ENCODE measurements around the gene ENSA. TPM values are rescaled to one million over a fixed set of nuclear protein-coding genes. Genes with fewer than 3 reads are reported as not detected.
A peak's percentile ranks its signal among the peaks of the same experiment; 100 is the strongest.

ENSA gene
- total and polyA plus RNA-seq, 4 donors = 19.0 to 59.8 (median 55.3) TPM

GRCh38 chr1:150615346-150616201 is 13.8 kb downstream of the ENSA start:
- H3K36me3 ChIP-seq (ENCODE audit: control insufficient read depth in 4 of 4, insufficient read depth in 3 of 4, low read depth in 1 of 4, low read length in 3 of 4) = no peaks in the 10 kb centered on the region
- TF ChIP-seq HNF4A (conservative IDR thresholded peaks at IDR 0.05) = no peak
- no peak for TF ChIP-seq JUND (IDR thresholded peaks at IDR 0.05)
- no peak for TF ChIP-seq FOXA1 (IDR thresholded peaks at IDR 0.05)
- peak overlapping the region; percentile 75 to 98 for H3K27ac ChIP-seq (ENCODE audit: low read depth in 1 of 2, low read length in 2 of 2)
- H3K27me3 ChIP-seq (ENCODE audit: control insufficient read depth in 4 of 4, insufficient read depth in 4 of 4, low read length in 3 of 4) = no peaks in the 10 kb centered on the region
- no peak for DNase-seq (ENCODE audit: low spot score)
- no peaks in the 10 kb centered on the region for H3K9me3 ChIP-seq (ENCODE audit: control insufficient read depth in 4 of 4, low read length in 3 of 4)
- peaks cover 8 to 42% (median 26%) of the 10 kb centered on the region in 4 donors for H3K4me1 ChIP-seq (ENCODE audit: control insufficient read depth in 4 of 4, insufficient read depth in 4 of 4, low read length in 3 of 4)
- no peak overlapping the region for H3K4me3 ChIP-seq (ENCODE audit: low read depth in 1 of 3, low read length in 3 of 3)
- WGBS = 94% methylated on average over 12 of the region's 12 CpGs
- no peak overlapping the region for H3K9ac ChIP-seq (ENCODE audit: low read depth in 1 of 2, low read length in 2 of 2)

- H3K9me3 ChIP-seq (ENCODE audit: control insufficient read depth in 4 of 4, low read length in 3 of 4) = no peaks in the 10 kb centered on the region
- H3K36me3 ChIP-seq (ENCODE audit: control insufficient read depth in 4 of 4, insufficient read depth in 3 of 4, low read depth in 1 of 4, low read length in 3 of 4) = no peaks in the 10 kb centered on the region
- no peak overlapping the region for H3K4me3 ChIP-seq (ENCODE audit: low read depth in 1 of 3, low read length in 3 of 3)
- TF ChIP-seq GABPA (IDR thresholded peaks at IDR 0.05 in 1 of 2, conservative IDR thresholded peaks at IDR 0.05 in 1 of 2) (peak; percentile 38 to 74), MAX (IDR thresholded peaks at IDR 0.05) (peak; percentile 77), YY1 (IDR thresholded peaks at IDR 0.05) (peak; percentile 57), ZBTB33 (IDR thresholded peaks at IDR 0.05) (peak; percentile 50), TAF1 (conservative IDR thresholded peaks at IDR 0.05) (no peak), JUND (IDR thresholded peaks at IDR 0.05) (peak; percentile 97 to 98), RXRA (IDR thresholded peaks at IDR 0.05) (peak; percentile 71 to 80), RAD21 (IDR thresholded peaks at IDR 0.05) (peak; percentile 39 to 40), EGR1 (IDR thresholded peaks at IDR 0.05; ENCODE audit: low read depth in 2 of 2) (peak in 1 of 2 donors; percentile 57), CTCF (IDR thresholded peaks at IDR 0.05; ENCODE audit: low read depth, low read length, missing input control) (no peak), HNF4A (conservative IDR thresholded peaks at IDR 0.05) (peak; percentile 60 to 62), FOXA1 (IDR thresholded peaks at IDR 0.05) (no peak), SP1 (IDR thresholded peaks at IDR 0.05) (peak; percentile 84), FOXA2 (IDR thresholded peaks at IDR 0.05) (peak; percentile 55), HNF4G (IDR thresholded peaks at IDR 0.05) (peak; percentile 6), ATF3 (IDR thresholded peaks at IDR 0.05) (peak; percentile 84), NR2F2 (IDR thresholded peaks at IDR 0.05) (no peak), REST (IDR thresholded peaks at IDR 0.05) (peak; percentile 22)
- DNase-seq (ENCODE audit: low spot score) = no peak
- H3K4me1 ChIP-seq (ENCODE audit: control insufficient read depth in 4 of 4, insufficient read depth in 4 of 4, low read length in 3 of 4) = peaks cover 4 to 34% (median 19%) of the 10 kb centered on the region in 4 donors
- WGBS = 35% methylated on average over 12 of the region's 12 CpGs
- H3K27me3 ChIP-seq (ENCODE audit: control insufficient read depth in 4 of 4, insufficient read depth in 4 of 4, low read length in 3 of 4) = no peaks in the 10 kb centered on the region
- H3K27ac ChIP-seq (ENCODE audit: low read depth in 1 of 2, low read length in 2 of 2) = peak overlapping the region; percentile 97 to 98
- H3K9ac ChIP-seq (ENCODE audit: low read depth in 1 of 2, low read length in 2 of 2) = peak overlapping the region; percentile 69 to 81
Measured at GRCh38 chr1:150613061-150613920, 16.1 kb downstream of the ENSA start.
